ENCODE measurements around the gene SOST.

DNA sequence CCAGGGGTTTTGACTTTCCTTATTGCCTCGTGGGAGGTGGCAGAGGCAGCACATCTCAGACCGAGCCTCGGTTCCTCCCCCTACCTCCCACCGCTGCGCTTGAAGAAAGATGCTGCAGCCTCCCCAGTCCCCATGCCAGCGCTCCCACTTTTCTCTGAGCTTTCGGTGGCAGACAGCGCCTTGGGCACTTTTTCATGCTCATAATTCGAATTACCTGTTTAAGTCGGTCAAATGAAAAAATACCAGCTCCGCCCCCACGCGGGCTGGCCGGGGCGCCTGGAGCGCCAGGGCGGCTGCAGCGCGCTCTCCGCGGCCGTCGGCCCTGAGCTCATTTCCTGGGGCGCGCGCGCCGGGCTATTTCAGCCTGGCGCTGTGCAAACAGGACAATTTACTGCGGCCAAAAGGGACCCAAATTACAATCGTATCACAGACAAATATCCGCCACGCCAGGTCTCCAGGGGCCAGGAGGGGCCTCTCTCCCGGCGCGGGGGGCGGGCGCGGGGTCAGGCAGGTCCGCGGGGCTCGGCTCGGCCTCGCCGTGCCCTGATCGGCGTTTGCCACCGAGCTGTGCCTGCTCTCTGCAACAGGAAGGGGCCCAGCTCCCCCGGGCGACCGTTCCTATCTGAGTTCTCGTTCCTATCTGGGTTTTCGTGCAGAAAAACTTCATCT, 45.0 kb downstream of the SOST start:
- TF ChIP-seq, protein P1, sequence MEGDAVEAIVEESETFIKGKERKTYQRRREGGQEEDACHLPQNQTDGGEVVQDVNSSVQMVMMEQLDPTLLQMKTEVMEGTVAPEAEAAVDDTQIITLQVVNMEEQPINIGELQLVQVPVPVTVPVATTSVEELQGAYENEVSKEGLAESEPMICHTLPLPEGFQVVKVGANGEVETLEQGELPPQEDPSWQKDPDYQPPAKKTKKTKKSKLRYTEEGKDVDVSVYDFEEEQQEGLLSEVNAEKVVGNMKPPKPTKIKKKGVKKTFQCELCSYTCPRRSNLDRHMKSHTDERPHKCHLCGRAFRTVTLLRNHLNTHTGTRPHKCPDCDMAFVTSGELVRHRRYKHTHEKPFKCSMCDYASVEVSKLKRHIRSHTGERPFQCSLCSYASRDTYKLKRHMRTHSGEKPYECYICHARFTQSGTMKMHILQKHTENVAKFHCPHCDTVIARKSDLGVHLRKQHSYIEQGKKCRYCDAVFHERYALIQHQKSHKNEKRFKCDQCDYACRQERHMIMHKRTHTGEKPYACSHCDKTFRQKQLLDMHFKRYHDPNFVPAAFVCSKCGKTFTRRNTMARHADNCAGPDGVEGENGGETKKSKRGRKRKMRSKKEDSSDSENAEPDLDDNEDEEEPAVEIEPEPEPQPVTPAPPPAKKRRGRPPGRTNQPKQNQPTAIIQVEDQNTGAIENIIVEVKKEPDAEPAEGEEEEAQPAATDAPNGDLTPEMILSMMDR (IDR thresholded peaks at IDR 0.05) = no peak
- no peak for TF ChIP-seq MAFK (IDR thresholded peaks at IDR 0.05; ENCODE audit: partially characterized antibody)
- TF ChIP-seq MYC (IDR thresholded peaks at IDR 0.05; ENCODE audit: borderline replicate concordance, low read length) = no peak
- no peak for TF ChIP-seq EP300 (IDR thresholded peaks at IDR 0.05)
- TF ChIP-seq, protein P2, sequence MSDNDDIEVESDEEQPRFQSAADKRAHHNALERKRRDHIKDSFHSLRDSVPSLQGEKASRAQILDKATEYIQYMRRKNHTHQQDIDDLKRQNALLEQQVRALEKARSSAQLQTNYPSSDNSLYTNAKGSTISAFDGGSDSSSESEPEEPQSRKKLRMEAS (IDR thresholded peaks at IDR 0.05) = no peak
- TF ChIP-seq POLR2A (IDR thresholded peaks at IDR 0.05; ENCODE audit: low read length) = peak; percentile 39; the same call in 1 of the 2 replicates
- peak in 1 of 2 experiments; percentile 53; a peak in 2 of 5 replicates for TF ChIP-seq JUN (IDR thresholded peaks at IDR 0.05)
- no peak for TF ChIP-seq CEBPB (IDR thresholded peaks at IDR 0.05)
- TF ChIP-seq HOXA7 (CRISPR knock-in tag; IDR thresholded peaks at IDR 0.05) = no peak
- no peak for TF ChIP-seq ZC3H11A (IDR thresholded peaks at IDR 0.05)
- no peak for TF ChIP-seq RNF2 (IDR thresholded peaks at IDR 0.05; ENCODE audit: borderline replicate concordance, low read depth)
- TF ChIP-seq RFX5 (IDR thresholded peaks at IDR 0.05) = no peak
